Sciatic nerve (tissue), 2 donors: ENCODE results near the gene LCN1. TPM values are rescaled to one million over a fixed set of nuclear protein-coding genes. Genes with fewer than 3 reads are reported as not detected.
"Not testable (repeated sequence)": the region's sequence is repeated elsewhere in the genome, so short reads cannot be mapped to it uniquely, and the experiment has no call there.

Source experiments
- ATAC-seq: fragments of 200-7000 bp; cut with Tn5 transposase; one replicate; pipeline ENCODE4 v1.9.1; 2020; ENCODE audit warnings: mild to moderate bottlenecking, moderate library complexity
- DNase-seq: peaks from one replicate; pipeline ENCODE4 v3.0.0-alpha.2; 2020; ENCODE audit warnings: low spot score
- intact Hi-C: fragments of 100-400 bp; cut with DNase I; formaldehyde crosslinking; loops from one replicate; pipeline ENCODE4 v1.14.2; 2022
- total RNA-seq: library from RNA; stranded (reverse); fragmentation: NEBNext Ultra II Directional; extraction: Animal tissue kit (Norgen Biotek cat#: 25700); gene quantifications from one replicate; pipeline ENCODE4 v1.2.1, GENCODE V29; 2021
- donor health status: DM: no; HTN: no; CAD: no.
- donor health status: DM: no; HTN: no; CAD: no.

LCN1 gene
- total RNA-seq, 1 donor from 2014 or later: not detected

DNA sequence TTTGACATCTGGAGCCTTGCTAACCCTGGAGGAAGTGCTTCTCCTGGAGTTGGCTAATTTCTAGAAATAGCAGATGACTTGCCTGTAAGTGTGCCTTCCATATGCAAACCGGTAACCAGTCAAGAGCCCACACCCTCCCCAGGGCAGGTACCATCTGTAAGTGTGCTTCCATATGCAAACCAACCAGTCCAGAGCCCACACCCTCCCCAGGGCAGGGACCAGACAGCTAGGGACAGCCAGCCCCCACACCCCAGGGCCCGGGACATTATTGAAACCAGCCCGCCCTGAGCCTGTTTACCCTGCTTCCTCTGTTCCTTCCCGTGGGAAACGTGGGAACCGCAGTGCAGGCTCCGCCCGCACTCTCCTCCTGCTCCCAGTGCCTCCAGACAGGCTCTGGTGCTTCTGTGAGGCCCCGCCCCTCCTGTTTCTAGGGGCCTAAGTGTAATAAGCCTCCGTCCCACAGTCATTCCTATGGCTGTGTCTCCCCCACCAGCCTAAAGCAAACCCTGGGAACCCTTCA lies 13.0 kb downstream of the LCN1 start:
- ATAC-seq, intact Hi-C loops, DNase-seq: not testable (repeated sequence)

GRCh38 chr9:135534826-135535225 lies 13.6 kb downstream of the LCN1 start:
- intact Hi-C loops, ATAC-seq: not testable (repeated sequence)
- DNase-seq: peak; percentile 12

DNA sequence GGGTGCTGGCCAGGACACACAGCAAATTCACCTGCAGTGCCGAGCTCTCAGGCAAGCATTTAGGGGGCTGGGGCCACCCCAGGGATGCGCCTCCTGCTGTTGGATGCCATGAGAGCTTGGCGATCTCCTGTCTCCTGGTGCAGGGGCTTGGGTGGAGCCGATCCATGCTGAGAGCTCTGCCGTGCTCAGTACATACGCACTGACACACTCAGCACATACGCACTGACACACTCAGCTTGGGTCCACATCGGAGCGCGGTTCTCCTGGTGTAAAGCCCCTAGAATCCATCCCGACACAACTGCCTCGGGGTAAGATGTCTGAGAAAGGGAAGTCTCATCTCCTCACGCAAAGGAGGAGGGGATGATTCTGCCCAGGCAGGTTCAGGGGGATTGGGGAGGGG lies 14.4 kb downstream of the LCN1 start:
- DNase-seq: peak; percentile 37
- intact Hi-C loops: not testable (repeated sequence)

GRCh38 chr9:135536216-135536615 lies 15.0 kb downstream of the LCN1 start:
- no peak for ATAC-seq
- DNase-seq: peak; percentile 10
- intact Hi-C loops: no loop called here

More for the DNA sequence above, 14.4 kb downstream of the LCN1 start:
- ATAC-seq: not testable (repeated sequence)

- peak; percentile 13 for DNase-seq
- intact Hi-C loops, ATAC-seq: not testable (repeated sequence)
Measured at GRCh38 chr9:135543262-135543894, 22.1 kb downstream of the LCN1 start.

- peak; percentile 30 for DNase-seq
- intact Hi-C loops: no loop called here
- ATAC-seq: no peak
Measured at GRCh38 chr9:135544981-135545635, 23.9 kb downstream of the LCN1 start.

DNA sequence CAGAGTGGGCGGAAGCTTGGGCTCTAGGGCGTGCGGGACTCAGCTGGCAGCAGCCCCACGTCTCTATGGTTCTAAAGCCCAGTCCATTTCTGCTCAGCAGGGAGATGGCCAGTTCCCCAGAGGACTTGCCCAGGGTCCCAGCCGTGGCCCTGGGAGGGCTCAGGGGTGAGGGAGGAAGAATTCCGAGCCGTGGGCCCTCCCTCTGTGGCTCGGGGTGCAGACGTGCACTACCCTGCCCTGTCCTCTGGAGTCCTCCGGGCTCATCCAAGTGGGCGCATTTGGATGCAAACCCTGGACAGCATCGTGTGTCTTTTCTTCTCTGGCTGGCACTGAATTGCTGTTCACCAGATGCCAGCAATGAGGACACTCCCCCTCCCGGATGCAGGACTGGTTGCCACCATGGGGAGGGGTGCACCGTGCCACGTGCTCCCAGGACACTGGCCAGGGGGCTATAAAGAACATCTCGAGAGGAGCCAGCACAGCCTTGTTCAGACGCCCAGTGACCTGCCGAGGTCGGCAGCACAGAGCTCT lies 24.5 kb downstream of the LCN1 start, which contains the start of gene OBP2A:
TSS of gene OBP2A (plus strand) at position 481 of the 531 bp plus-strand sequence. CDS start 55 bp downstream, outside the sequence.
- DNase-seq: peak; percentile 39
- intact Hi-C loops, ATAC-seq: not testable (repeated sequence)

DNA sequence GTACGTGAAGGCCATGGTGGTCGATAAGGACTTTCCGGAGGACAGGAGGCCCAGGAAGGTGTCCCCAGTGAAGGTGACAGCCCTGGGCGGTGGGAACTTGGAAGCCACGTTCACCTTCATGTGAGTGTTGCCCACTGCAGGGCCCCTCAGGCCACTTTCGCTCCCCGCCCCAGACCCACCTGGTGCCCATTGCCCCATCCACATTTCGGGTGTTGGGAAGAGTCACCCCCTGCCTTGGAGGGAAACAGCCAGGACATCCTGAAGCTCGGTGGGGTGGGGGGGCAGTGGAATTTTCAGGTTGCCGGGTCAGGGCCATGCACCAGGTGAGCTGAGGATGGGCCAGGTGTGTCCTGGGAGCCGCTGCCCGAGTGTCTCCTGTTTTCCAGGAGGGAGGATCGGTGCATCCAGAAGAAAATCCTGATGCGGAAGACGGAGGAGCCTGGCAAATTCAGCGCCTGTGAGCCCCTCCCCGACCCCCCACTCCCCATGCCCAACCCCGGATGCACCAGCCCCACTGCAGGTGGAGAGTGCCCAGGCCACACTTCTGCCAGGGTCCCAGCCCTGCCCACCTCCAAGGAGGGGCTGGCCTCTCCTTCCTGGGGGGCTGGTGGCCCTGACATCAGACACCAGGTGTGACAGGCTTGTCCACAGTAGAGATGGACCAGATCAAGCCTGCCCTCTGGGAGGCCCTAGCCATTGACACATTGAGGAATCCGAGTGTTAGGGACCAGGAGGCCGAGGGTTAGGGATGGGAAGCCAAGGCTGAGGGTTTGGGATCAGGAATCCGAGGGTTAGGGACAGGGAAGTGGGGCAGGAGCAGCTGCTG lies 25.8 kb downstream of the LCN1 start:
- ATAC-seq, intact Hi-C loops: not testable (repeated sequence)
- DNase-seq: peak; percentile 42

DNA sequence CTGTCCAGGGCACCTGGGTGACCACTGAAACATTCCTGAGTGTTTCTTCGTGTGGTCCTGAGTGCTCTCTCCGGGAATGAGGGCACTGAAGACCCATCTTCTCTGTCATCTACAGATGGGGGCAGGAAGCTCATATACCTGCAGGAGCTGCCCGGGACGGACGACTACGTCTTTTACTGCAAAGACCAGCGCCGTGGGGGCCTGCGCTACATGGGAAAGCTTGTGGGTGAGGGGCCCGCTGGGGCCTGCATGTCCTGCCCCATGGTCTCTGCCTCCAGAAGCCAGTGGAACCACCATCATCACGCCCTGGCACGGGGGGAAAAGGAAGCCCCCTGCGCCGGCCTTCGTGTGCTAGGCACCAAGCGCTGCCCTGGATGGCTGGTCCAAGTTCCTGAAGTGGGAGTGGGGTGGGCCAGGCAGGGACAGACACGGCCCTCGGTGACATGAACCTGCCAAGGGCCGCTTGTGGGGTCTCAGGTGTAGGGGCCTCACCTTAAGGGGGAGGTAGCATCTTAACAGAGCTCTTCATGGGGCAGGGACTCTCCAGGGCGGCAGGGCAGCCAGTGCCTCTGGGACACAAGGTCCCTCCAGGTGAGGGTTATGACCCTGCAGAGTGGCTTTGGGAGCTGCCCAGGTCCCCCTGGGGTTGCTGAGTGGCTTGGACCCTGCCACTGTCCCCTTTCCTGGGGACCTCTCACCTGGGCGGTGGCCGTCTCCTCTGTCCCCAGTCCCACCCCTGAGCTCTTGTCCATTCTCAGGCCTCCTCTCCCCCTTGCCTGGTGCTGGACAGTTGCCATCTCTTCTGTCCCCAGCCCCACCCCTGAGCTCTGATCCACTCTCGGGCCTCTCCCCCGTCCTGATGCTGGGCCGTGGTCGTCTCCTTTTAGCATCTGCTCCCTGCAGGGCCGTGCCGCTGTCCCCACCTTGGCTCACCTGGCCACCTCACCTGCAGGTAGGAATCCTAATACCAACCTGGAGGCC lies 26.8 kb downstream of the LCN1 start:
- intact Hi-C loops: no loop called here
- no peak for ATAC-seq
- DNase-seq: peak; percentile 37

GRCh38 chr9:135549478-135550343 lies 28.5 kb downstream of the LCN1 start:
- peak; percentile 39 for DNase-seq
- ATAC-seq, intact Hi-C loops: not testable (repeated sequence)

DNA sequence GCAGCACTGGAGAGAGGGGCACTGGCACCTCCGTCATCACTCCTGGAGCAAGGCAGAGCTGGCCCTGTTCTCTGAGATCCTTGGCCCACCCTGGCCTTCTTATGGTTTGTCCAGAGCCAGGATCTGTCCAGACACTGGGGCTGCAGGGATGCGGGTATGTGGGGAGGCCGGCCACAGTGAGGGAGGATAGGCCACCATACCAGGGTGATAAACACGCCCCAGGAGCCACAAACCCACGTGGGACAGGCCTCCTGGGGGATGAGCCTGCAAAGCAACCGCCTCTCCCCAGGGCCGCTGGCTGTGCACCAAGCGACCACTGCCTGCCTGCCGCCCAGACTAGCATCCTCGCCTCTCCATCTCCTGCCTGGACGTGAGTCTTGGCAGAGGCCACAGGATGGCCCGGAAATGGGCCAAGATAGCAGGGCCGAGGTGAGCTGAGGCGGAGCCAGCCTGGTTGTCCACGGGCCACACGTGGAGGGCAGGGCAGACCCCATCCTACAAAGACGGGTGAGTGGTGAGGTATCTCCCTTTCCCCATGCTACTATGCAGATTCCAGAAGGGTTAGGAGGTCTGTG lies 29.2 kb downstream of the LCN1 start:
- DNase-seq: peak; percentile 44
- intact Hi-C loops: no loop called here
- no peak for ATAC-seq

DNA sequence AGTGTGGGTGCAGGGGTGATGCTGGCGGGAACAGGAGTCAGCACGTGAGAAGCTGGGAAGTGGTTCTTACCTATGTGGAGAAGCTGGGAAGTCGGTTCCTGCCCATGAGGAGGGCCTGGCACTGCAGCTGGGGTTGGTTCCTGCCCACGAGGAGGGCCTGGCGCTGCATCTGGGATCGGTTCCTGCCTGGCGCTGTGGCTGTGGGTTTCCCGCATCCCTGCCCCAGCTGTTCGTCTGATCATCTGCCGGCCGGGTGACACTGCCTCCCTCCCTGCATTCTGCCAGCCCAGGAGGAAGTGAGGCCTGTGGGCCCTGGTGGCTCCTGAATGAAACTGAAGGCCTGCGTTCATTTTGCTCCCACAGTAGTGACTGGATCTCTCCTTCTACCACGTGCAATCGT lies 29.8 kb downstream of the LCN1 start:
- no peak for ATAC-seq
- intact Hi-C loops: no loop called here
- peak; percentile 25 for DNase-seq

GRCh38 chr9:135551456-135551855 lies 30.2 kb downstream of the LCN1 start:
- DNase-seq (peak; percentile 52), ATAC-seq (no peak)
- intact Hi-C loops: no loop called here

DNA sequence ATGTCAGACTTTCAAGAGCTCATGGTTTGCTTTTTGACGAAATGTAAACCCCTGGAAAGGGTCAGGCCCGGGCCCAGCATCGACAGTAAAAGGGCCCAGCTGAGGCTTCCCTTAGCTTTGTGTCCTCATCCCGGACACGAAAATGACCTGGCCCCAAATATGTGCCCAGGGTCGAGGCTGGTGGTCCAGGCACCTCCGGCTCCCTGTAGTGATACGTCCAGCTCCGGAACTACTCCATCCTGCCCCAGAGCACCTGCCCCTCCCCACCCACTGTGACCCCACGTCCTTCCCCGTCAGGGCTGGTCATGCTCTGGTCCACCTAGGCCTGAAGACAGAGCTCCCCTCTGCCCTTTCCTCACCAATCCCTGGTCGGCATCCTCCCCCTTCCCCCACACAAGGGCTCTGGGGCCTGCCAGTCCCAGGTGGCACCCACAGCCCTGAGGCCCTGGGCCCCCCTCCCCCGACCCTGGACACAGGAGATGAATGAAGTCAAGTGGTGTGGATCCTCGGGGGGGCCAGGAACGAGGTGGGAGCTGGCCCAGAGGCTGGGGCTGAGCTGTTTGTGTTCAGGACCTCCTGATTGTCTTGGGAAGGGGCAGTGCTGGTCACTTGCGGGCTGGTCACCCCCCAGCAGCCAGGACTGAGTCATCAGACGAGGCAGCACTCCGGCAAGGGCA lies 30.9 kb downstream of the LCN1 start:
- DNase-seq: peak; percentile 32
- no peak for ATAC-seq
- intact Hi-C loops: no loop called here

DNA sequence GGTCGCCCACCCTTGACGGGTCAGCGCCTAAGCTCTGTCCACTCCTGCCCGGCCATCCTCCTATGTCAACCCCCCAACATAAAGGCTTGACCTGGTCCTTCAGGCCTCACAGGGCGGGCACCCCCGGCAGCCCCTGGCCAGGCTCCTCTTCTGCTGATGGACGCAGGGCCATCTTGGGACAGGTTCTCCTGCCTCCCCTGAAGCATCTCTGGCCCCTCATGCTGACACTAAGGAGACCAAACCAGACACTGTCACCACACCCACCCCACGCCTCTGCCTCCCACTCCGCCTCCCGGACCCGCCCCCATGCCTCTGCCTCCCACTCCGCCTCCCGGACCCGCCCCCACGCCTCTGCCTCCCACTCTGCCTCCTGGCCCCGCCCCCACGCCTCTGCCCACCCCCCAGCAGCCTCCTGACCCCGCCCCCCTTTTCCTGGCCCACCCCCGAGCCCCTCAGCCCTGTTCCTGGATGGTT lies 31.5 kb downstream of the LCN1 start:
- ATAC-seq: no peak
- intact Hi-C loops: no loop called here
- DNase-seq: peak; percentile 26

GRCh38 chr9:135554718-135555117 lies 33.5 kb downstream of the LCN1 start:
- intact Hi-C loops: no loop called here
- DNase-seq (no peak), ATAC-seq (no peak)
